ENCODE results near the gene ADAT3.

The ADAT3 gene

DNA sequence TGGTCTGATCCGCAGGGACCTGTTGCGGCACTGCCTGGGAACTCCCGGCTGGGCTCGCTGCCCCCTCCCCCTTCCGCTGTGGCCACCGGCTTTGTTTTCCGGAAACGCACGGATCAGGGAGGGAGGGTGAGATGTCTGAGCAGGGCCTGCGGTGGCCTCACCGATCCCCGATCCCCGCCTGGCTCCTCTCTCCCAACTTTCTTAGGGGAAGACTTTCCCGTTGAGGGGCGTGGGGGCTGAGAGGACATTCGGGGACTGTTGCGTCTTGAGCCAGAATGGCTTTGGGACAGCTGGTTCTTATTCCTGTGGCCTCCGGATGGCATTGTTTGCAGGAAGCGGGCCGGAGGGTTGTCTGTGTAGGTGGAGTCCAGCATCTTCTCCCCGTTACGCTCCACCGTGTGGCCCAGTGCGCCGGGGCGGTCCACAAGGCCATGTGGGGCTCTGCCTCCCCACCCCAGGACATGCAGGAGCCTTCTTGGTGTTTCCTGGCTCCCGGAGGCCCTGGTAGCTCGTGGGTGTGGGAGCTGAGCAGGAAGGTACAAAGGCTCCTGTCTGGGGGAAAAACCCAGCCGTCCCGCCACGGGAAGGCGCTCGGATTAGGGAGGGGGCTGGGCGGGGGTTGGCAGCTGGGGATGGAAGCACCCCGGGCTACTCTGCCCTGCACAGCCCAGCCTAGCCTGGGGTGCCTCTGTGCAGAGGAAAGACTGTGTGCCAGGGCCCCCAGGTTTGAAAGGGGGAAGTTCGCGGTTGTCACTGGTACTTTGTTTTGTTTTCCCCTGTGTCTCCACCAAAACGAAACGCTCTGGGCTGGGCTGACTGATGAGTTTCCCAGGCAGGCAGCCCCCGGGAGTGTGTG, 37.1 kb downstream of the ADAT3 start (continued):
- TF ChIP-seq, protein P1, sequence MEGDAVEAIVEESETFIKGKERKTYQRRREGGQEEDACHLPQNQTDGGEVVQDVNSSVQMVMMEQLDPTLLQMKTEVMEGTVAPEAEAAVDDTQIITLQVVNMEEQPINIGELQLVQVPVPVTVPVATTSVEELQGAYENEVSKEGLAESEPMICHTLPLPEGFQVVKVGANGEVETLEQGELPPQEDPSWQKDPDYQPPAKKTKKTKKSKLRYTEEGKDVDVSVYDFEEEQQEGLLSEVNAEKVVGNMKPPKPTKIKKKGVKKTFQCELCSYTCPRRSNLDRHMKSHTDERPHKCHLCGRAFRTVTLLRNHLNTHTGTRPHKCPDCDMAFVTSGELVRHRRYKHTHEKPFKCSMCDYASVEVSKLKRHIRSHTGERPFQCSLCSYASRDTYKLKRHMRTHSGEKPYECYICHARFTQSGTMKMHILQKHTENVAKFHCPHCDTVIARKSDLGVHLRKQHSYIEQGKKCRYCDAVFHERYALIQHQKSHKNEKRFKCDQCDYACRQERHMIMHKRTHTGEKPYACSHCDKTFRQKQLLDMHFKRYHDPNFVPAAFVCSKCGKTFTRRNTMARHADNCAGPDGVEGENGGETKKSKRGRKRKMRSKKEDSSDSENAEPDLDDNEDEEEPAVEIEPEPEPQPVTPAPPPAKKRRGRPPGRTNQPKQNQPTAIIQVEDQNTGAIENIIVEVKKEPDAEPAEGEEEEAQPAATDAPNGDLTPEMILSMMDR (tag by site-specific recombination; IDR thresholded peaks at IDR 0.05), result peak; percentile 36; the same call in 1 of the 2 replicates
- TF ChIP-seq RBAK (tag by site-specific recombination; IDR thresholded peaks at IDR 0.05) (no peak), ZNF350 (tag by site-specific recombination; IDR thresholded peaks at IDR 0.05) (no peak), ZNF404 (tag by site-specific recombination; IDR thresholded peaks at IDR 0.05) (no peak)
- TF ChIP-seq, protein P2, sequence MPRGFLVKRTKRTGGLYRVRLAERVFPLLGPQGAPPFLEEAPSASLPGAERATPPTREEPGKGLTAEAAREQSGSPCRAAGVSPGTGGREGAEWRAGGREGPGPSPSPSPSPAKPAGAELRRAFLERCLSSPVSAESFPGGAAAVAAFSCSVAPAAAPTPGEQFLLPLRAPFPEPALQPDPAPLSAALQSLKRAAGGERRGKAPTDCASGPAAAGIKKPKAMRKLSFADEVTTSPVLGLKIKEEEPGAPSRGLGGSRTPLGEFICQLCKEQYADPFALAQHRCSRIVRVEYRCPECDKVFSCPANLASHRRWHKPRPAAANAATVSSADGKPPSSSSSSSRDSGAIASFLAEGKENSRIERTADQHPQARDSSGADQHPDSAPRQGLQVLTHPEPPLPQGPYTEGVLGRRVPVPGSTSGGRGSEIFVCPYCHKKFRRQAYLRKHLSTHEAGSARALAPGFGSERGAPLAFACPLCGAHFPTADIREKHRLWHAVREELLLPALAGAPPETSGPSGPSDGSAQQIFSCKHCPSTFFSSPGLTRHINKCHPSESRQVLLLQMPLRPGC (tag by site-specific recombination; IDR thresholded peaks at IDR 0.05), result no peak

DNA sequence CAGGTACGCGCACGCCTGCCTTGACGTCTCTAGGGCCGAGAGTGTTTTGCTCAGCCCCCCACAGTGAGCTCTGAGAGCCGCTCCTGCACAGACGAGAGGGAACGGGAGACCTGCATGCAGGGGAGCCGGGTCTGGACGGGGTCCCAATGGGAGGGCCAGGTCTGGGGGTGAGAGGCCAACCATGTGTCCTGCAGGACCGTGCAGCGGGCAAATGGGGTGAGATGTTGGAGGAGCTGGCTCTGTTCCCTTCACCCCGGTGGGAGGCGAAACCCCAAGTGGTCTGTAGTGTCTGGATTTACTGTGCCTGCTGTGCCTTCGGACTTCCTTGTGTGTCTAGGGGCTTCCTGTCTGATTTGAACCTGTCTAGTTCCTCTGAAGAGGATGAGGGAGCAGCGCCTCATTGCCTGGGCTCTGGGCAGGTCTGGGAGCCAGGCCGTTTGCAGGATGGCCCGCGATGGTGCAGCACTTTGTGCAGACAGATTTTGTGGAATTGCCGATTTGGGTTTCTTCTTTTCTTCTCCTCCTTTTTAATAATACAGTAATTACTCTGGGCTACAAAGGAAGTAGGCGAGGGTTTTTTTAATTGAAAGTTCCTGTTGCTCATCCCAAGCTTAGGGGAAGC, 37.8 kb downstream of the ADAT3 start:
- H3K36me3 ChIP-seq (ENCODE audit: control insufficient read depth in 2 of 2, insufficient read depth in 1 of 2, low read length in 2 of 2), result peaks cover 0 to 5% of the 10 kb centered on the region in 2 experiments; a peak in 2 of 3 replicates
- ChIA-PET POLR2A (interaction anchor here (0.6 kb wide), 1 partner anchor 947 kb away, joined by 3 read pairs; no protein-coding TSS in a partner anchor), CTCF (interaction anchor here (0.7 to 1.3 kb wide), 3 partner anchors 14 to 1487 kb away, joined by 3 to 5 read pairs (median 3); no protein-coding TSS in a partner anchor)
- peaks cover 3% of the 10 kb centered on the region for H3K4me1 ChIP-seq (ENCODE audit: control insufficient read depth, insufficient read depth, low read length)
- no peaks in the 10 kb centered on the region for H3K9me3 ChIP-seq (ENCODE audit: control insufficient read depth, insufficient read depth, low read depth, low read length)
- peak overlapping the region; percentile 91 for H3K4me3 ChIP-seq (ENCODE audit: low read depth, low read length)
- H3K27ac ChIP-seq (ENCODE audit: extremely low read depth, low read depth, low read length), result peak overlapping the region; percentile 90; the same call in 1 of the 2 replicates
- TF ChIP-seq ZNF776 (tag by site-specific recombination; IDR thresholded peaks at IDR 0.05; ENCODE audit: borderline replicate concordance), result no peak
- TF ChIP-seq, protein P3, sequence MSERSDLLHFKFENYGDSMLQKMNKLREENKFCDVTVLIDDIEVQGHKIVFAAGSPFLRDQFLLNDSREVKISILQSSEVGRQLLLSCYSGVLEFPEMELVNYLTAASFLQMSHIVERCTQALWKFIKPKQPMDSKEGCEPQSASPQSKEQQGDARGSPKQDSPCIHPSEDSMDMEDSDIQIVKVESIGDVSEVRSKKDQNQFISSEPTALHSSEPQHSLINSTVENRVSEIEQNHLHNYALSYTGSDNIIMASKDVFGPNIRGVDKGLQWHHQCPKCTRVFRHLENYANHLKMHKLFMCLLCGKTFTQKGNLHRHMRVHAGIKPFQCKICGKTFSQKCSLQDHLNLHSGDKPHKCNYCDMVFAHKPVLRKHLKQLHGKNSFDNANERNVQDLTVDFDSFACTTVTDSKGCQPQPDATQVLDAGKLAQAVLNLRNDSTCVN (tag by site-specific recombination; optimal IDR thresholded peaks at IDR 0.05), result peak; percentile 41
- no peak for TF ChIP-seq ZNF623 (tag by site-specific recombination; IDR thresholded peaks at IDR 0.05)
- TF ChIP-seq GLIS1 (tag by site-specific recombination; IDR thresholded peaks at IDR 0.05), result peak; percentile 96
- peak; percentile 97 for TF ChIP-seq ZIC2 (tag by site-specific recombination; IDR thresholded peaks at IDR 0.05)
- TF ChIP-seq ZNF747 (tag by site-specific recombination; IDR thresholded peaks at IDR 0.05), result no peak
- TF ChIP-seq ZXDB (tag by site-specific recombination; IDR thresholded peaks at IDR 0.05), result no peak
- TF ChIP-seq SALL2 (tag by site-specific recombination; IDR thresholded peaks at IDR 0.05; ENCODE audit: borderline replicate concordance), result no peak
- TF ChIP-seq OSR2 (tag by site-specific recombination; IDR thresholded peaks at IDR 0.05), result no peak
- TF ChIP-seq, protein P4, sequence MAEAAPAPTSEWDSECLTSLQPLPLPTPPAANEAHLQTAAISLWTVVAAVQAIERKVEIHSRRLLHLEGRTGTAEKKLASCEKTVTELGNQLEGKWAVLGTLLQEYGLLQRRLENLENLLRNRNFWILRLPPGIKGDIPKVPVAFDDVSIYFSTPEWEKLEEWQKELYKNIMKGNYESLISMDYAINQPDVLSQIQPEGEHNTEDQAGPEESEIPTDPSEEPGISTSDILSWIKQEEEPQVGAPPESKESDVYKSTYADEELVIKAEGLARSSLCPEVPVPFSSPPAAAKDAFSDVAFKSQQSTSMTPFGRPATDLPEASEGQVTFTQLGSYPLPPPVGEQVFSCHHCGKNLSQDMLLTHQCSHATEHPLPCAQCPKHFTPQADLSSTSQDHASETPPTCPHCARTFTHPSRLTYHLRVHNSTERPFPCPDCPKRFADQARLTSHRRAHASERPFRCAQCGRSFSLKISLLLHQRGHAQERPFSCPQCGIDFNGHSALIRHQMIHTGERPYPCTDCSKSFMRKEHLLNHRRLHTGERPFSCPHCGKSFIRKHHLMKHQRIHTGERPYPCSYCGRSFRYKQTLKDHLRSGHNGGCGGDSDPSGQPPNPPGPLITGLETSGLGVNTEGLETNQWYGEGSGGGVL (tag by site-specific recombination; IDR thresholded peaks at IDR 0.05), result no peak
- TF ChIP-seq KLF10 (tag by site-specific recombination; IDR thresholded peaks at IDR 0.05), result no peak
- TF ChIP-seq, protein P5, sequence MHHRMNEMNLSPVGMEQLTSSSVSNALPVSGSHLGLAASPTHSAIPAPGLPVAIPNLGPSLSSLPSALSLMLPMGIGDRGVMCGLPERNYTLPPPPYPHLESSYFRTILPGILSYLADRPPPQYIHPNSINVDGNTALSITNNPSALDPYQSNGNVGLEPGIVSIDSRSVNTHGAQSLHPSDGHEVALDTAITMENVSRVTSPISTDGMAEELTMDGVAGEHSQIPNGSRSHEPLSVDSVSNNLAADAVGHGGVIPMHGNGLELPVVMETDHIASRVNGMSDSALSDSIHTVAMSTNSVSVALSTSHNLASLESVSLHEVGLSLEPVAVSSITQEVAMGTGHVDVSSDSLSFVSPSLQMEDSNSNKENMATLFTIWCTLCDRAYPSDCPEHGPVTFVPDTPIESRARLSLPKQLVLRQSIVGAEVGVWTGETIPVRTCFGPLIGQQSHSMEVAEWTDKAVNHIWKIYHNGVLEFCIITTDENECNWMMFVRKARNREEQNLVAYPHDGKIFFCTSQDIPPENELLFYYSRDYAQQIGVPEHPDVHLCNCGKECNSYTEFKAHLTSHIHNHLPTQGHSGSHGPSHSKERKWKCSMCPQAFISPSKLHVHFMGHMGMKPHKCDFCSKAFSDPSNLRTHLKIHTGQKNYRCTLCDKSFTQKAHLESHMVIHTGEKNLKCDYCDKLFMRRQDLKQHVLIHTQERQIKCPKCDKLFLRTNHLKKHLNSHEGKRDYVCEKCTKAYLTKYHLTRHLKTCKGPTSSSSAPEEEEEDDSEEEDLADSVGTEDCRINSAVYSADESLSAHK (tag by site-specific recombination; IDR thresholded peaks at IDR 0.05), result no peak
- peak; percentile 35 for TF ChIP-seq GLIS2 (tag by site-specific recombination; IDR thresholded peaks at IDR 0.05)
- peak; percentile 56 for TF ChIP-seq ZNF600 (tag by site-specific recombination; IDR thresholded peaks at IDR 0.05)
- TF ChIP-seq, protein P6, sequence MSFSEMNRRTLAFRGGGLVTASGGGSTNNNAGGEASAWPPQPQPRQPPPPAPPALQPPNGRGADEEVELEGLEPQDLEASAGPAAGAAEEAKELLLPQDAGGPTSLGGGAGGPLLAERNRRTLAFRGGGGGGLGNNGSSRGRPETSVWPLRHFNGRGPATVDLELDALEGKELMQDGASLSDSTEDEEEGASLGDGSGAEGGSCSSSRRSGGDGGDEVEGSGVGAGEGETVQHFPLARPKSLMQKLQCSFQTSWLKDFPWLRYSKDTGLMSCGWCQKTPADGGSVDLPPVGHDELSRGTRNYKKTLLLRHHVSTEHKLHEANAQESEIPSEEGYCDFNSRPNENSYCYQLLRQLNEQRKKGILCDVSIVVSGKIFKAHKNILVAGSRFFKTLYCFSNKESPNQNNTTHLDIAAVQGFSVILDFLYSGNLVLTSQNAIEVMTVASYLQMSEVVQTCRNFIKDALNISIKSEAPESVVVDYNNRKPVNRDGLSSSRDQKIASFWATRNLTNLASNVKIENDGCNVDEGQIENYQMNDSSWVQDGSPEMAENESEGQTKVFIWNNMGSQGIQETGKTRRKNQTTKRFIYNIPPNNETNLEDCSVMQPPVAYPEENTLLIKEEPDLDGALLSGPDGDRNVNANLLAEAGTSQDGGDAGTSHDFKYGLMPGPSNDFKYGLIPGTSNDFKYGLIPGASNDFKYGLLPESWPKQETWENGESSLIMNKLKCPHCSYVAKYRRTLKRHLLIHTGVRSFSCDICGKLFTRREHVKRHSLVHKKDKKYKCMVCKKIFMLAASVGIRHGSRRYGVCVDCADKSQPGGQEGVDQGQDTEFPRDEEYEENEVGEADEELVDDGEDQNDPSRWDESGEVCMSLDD (tag by site-specific recombination; IDR thresholded peaks at IDR 0.05), result peak; percentile 57; the same call in 1 of the 2 replicates
